C4-2B (cell line): ENCODE data around the gene PHLDA3.

Source experiments
- H3K27ac ChIP-seq: fragments of 450-650 bp; 2 replicates; pipeline ENCODE4 v1.5.1; 2017
- CTCF ChIP-seq: fragments of 450-650 bp; conservative IDR thresholded peaks from 2 replicates; pipeline ENCODE4 v1.5.1; 2017; ENCODE audit warnings: mild to moderate bottlenecking
- ZFX ChIP-seq: fragments of 450-650 bp; IDR thresholded peaks from 2 replicates; pipeline ENCODE4 v1.6.1; 2017

PHLDA3 gene

GRCh38 chr1:201456499-201457309 is 12.3 kb downstream of the PHLDA3 start:
- TF ChIP-seq CTCF: no peak
- no peak overlapping the region for H3K27ac ChIP-seq

- no peak overlapping the region for H3K27ac ChIP-seq
- TF ChIP-seq CTCF (no peak), ZFX (no peak)
These were observed 13.9 kb downstream of the PHLDA3 start for GRCh38 chr1:201455098-201455497.

- no peak for TF ChIP-seq CTCF
- no peak for TF ChIP-seq ZFX
- H3K27ac ChIP-seq: no peak overlapping the region
These were observed 14.4 kb downstream of the PHLDA3 start for GRCh38 chr1:201454608-201455007.

GRCh38 chr1:201452866-201453265 is 16.1 kb downstream of the PHLDA3 start:
- H3K27ac ChIP-seq: no peak overlapping the region
- TF ChIP-seq CTCF (no peak), ZFX (no peak)

GRCh38 chr1:201450721-201451291 is 18.2 kb downstream of the PHLDA3 start:
- H3K27ac ChIP-seq: no peak overlapping the region
- TF ChIP-seq CTCF (no peak), ZFX (no peak)

GRCh38 chr1:201448990-201449389 is 20.0 kb downstream of the PHLDA3 start:
- H3K27ac ChIP-seq: no peak overlapping the region
- no peak for TF ChIP-seq CTCF
- no peak for TF ChIP-seq ZFX
